NCI-H2081 treated with DMSO at 0.1 percent for 48 hours (cell line): ENCODE measurements around the gene SIPA1L3.

Source experiments
- DNase-seq: peaks from one replicate; lab custom pipeline; 2025; lab: John Stamatoyannopoulos, UW

The SIPA1L3 gene

DNA sequence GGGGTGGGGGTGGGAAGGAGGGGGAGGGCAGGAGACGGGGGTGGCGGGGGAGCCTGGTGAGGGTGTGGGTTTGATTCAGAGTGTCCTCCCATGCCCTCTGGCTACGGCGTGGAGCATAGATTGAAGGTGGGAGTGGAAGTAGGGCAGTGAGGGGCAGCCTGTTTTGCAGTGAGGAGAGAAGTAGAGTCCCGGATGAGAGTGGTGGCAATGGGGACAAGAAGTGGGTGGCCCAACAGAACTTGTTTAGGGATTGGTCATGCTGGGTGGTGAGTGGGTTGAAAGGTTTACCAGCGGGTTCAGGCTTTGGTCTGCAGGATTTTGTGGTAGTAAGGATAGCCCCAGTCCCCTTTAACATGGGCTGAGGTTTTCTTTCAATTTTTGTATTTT is 35.5 kb downstream of the SIPA1L3 start:
- DNase-seq, result no peak

DNA sequence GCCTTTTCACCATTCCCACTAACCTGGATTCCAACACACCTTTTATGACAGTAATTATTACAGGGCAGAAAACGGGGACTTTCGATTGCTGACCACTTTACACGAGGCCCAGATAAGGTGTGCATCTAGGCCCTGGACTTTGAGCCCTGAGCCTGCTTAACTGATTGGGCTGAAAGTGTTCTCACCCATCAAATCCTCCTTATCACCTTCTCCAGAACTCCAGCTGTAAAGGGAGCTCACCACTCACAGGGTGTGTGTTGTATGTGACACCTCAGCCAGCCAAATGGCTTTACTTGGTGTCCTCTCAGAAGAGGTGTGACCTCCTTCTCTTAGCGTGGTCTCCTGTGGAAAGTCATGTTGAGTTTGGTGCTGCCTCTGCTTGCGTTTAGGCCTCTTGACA is 36.5 kb downstream of the SIPA1L3 start:
- DNase-seq, result no peak

- DNase-seq, result no peak
Measured at GRCh38 chr19:37946132-37946531, 39.1 kb downstream of the SIPA1L3 start.

GRCh38 chr19:37947778-37948177 is 40.8 kb downstream of the SIPA1L3 start:
- DNase-seq, result no peak

DNA sequence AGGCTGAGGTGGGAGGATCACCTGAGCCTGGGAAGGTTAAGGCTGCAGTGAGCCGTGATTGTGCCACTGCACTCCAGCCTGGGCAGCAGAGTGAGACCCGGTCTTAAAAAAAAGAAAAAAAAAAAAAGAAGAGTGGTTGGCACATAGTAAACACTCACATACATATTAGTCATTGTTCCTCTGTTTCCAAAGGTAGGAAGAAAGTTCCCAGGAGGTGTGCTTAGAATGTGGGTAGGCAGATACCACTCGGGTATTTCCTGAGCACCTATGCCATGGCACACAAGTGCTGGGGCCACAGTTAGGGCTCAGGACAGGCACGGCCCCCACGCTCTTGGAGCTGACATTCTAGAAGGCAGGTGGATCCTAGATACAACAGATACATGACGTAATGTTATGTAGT is 41.4 kb downstream of the SIPA1L3 start:
- DNase-seq, result no peak

GRCh38 chr19:37950471-37951175 is 43.6 kb downstream of the SIPA1L3 start:
- no peak for DNase-seq

DNA sequence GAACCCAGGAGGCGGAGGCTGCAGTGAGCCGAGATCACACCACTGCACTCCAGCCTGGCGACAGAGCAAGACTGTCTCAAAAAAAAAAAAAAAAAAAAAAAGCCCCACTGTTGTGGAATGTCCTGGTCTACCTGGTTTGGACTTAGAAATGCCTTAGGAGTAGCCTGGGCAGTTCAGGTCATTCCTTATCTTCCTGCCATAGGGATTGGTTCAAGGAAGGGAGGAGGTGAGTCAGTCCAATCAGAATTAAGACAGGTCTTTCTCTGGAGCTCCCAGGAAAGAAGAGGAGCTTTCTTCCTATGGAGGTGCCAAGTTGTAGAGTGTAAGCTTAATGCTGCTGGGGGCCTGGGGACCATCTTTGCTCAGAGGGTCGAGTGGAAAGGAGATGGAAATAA is 44.8 kb downstream of the SIPA1L3 start:
- DNase-seq, result no peak

DNA sequence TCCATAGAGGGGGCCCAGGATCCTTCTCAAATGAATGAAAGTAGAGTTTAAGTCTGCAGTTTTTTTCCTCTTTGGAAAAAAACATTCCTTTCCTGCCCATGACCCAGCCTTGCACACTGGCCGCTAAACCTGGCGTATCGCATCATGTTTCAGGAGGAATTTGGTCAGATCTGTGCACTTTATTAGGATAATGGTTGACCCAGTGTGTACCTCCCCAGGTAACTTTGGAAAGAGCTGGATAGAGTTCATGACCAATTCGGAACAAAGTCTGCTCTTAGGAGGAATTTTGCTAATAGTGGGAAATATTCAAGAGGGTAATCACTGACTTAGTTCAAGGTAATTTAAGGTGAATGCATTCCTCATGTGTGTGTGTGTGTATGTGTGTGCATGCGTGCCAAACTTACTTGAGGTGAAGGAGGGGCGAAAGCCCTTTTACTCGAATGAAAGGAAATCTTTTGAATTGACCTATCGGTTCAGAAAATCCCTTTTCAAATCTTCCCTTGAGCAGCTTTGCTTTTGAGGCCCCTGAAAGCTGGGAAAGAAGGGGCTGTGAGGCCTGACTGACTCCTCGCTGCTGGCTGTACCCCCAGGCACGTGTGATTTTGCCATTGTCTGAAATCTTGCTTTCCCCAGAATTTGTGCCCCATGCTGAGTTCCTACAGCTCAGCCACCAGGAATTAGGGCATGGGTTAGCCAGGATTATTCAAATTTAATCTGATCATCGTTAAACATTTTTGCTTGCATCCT is 46.3 kb downstream of the SIPA1L3 start:
- DNase-seq, result no peak

- DNase-seq, result no peak
Measured at GRCh38 chr19:37953918-37954303, 46.9 kb downstream of the SIPA1L3 start.

DNA sequence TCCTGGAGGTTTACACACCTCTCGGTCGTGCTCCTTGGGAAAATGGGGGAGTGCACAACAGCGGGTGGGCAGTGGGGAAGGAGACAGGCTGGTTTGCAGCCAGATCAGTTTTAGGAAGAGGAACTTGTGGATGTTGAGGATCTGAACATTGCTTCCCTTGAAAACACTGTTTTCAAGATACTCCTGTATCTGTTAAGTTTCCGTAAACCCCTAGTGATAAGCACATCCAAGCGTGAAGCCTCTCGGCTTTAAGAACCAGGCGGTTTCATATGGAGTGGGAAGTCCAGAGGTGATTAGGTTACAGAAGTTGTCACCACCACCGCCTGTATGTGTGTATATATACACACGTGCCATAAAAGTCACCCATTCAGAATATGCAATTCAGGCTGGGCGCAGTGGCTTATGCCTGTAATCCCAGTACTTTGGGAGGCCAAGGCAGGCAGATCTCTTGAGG is 47.4 kb downstream of the SIPA1L3 start:
- no peak for DNase-seq

- DNase-seq, result no peak
Measured at GRCh38 chr19:37955986-37956385, 49.0 kb downstream of the SIPA1L3 start.

GRCh38 chr19:37957176-37957575 is 50.2 kb downstream of the SIPA1L3 start:
- DNase-seq, result no peak

- no peak for DNase-seq
Measured at GRCh38 chr19:37959665-37960114, 52.7 kb downstream of the SIPA1L3 start.

DNA sequence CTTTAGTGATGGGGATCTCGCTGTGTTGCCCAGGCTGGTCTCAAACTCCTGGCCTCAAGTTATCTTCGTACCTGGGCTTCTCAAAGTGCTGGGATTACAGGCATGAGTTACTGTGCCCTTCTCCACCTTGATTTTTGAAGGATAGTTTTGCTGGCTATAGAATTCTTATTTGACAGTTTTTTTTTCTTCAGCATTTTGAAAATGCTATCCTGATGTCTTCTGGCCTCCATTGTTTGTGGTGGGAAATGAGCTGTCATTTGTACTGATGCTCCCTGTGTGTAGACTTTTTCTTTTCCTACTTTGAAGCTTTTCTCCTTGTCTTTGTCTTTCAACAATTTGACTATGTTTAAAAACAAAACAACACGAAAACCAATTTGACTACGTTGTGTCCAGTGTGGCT is 54.2 kb downstream of the SIPA1L3 start:
- DNase-seq, result no peak

DNA sequence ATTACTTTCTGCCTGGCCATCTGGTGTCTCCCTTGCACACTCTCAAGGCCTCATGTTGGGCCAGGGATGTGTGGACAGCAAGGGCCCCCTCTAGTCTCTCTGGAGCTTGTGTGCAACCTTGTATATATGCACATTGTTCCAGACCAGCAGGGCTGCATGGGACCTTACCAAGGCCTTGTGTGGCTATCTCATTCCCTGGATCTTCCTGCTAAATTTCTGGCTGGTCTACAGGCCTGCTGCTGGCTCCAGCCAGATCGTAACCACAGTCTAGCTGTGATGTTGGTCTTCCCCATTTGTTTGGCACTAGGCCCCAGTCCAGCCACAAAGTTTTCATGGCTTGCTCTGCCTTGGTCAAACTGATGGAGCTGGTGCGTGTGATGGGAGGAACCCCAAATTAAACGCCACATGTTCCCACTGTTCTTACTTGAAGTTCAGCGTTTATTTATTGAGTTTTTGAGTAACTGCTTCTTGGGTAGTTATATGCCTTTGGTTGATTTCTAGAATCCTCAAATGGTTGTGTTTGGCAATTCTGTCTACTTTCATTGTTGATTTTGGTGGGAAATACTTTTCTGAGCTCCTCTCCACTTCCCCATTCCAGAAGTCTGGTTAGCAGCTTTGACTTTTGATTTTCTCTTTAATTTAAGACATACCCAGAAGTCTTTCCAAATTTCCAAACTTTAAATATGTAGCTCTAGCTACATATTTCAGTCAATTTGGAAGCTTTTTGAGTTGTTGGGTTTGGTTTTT is 56.4 kb downstream of the SIPA1L3 start:
- no peak for DNase-seq

GRCh38 chr19:37964109-37964508 is 57.1 kb downstream of the SIPA1L3 start:
- no peak for DNase-seq

GRCh38 chr19:37966211-37966661 is 59.2 kb downstream of the SIPA1L3 start:
- DNase-seq, result no peak

DNA sequence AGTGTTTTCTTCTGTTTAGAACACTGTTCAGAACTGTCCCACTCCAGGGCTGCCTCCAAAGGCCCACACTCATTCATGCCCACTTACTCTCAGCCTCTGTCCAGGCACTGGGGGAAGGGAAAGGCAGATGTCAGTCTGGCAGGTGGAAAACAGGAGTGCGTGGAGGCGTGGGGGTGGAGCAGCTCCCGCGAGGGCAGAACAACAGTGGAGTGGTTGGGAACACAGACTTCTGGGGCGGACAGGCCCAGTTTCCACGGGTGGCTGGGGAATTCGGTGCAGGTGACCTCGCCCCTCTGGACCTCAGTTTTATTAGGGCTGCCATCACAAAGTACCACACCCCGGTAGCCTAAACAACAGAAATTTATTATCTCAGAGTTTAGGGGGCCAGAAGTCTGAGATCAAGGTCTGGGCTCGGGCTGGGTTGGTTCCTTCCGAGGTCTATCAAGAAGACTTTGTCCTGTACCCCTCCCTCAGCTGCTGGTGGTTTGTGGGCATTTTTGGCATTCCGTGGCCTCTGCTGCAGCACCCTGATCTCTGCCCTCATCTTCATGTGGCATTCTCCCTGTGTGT is 59.7 kb downstream of the SIPA1L3 start:
- DNase-seq, result no peak

DNA sequence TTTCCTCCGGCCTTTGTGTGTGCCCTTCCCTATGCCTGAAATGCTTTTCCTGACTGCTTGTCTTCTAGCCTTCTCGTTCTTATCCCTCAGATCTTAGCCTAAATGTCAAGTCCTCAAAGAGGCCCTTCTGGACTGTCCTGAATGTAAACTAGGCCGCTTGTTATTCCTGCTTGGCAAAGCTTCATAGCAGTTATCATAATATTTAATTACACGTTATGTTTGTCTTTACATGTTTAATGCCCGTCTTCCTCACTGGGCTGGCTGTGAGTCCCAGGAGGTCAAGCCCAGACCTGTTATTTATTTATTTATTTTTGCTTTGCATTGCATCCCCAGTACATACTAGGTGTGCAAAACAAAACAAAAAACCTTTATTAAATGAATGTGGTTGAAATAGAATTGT is 62.7 kb downstream of the SIPA1L3 start:
- no peak for DNase-seq

- no peak for DNase-seq
Measured at GRCh38 chr19:37970699-37971098, 63.7 kb downstream of the SIPA1L3 start.

GRCh38 chr19:37972803-37973202 is 65.8 kb downstream of the SIPA1L3 start:
- DNase-seq, result no peak

- no peak for DNase-seq
Measured at GRCh38 chr19:37973666-37974065, 66.7 kb downstream of the SIPA1L3 start.
